ENCODE results near the gene LTBP2. TPM values are rescaled to one million over a fixed set of nuclear protein-coding genes. Genes with fewer than 3 reads are reported as not detected.

The LTBP2 gene
- total and polyA plus RNA-seq, 7 donors: 2.4 to 51.4 (median 11.8) TPM

GRCh38 chr14:74517731-74518130, 94.3 kb downstream of the LTBP2 start:
- peaks cover 0 to 2% (median 0%) of the 10 kb centered on the region in 3 donors for H3K27me3 ChIP-seq (ENCODE audit: insufficient read depth in 3 of 3, low read length in 2 of 3)
- no peak overlapping the region for H3K4me3 ChIP-seq
- H3K4me1 ChIP-seq: no peaks in the 10 kb centered on the region
- no peak for TF ChIP-seq CTCF (IDR thresholded peaks at IDR 0.05)
- H3K27ac ChIP-seq: no peak overlapping the region
- WGBS, 3 donors: 83 to 90% (median 87%) methylated on average over 4 of the region's 4 CpGs
- H3K9me3 ChIP-seq: no peaks in the 10 kb centered on the region
- no peaks in the 10 kb centered on the region for H3K36me3 ChIP-seq (ENCODE audit: insufficient read depth in 1 of 2, low read depth in 1 of 2)
- intact Hi-C loops (cut with DNase I): no loop called here
- DNase-seq (peak in 1 of 2 donors; percentile 53), ATAC-seq (no peak)

GRCh38 chr14:74516451-74517160, 95.4 kb downstream of the LTBP2 start:
- intact Hi-C loops (cut with DNase I): no loop called here
- Histone ChIP-seq H3K27ac (no peak overlapping the region), H3K9me3 (no peaks in the 10 kb centered on the region), H3K27me3 (ENCODE audit: insufficient read depth in 3 of 3, low read length in 2 of 3) (peaks cover 0 to 4% (median 0%) of the 10 kb centered on the region in 3 donors), H3K4me1 (no peaks in the 10 kb centered on the region), H3K36me3 (ENCODE audit: insufficient read depth in 1 of 2, low read depth in 1 of 2) (no peaks in the 10 kb centered on the region), H3K4me3 (no peak overlapping the region)
- TF ChIP-seq CTCF (IDR thresholded peaks at IDR 0.05): no peak
- peak in 1 of 2 donors; percentile 44 for DNase-seq
- ATAC-seq: no peak
- 95 to 96% (median 96%) methylated on average over 11 to 12 of the region's 12 CpGs for WGBS, 3 donors

GRCh38 chr14:74515891-74516412, 96.1 kb downstream of the LTBP2 start:
- DNase-seq (peak in 1 of 2 donors; percentile 34), ATAC-seq (no peak)
- no peaks in the 10 kb centered on the region for H3K4me1 ChIP-seq
- H3K27ac ChIP-seq: no peak overlapping the region
- peaks cover 0 to 4% (median 0%) of the 10 kb centered on the region in 3 donors for H3K27me3 ChIP-seq (ENCODE audit: insufficient read depth in 3 of 3, low read length in 2 of 3)
- H3K36me3 ChIP-seq (ENCODE audit: insufficient read depth in 1 of 2, low read depth in 1 of 2): no peaks in the 10 kb centered on the region
- H3K4me3 ChIP-seq: no peak overlapping the region
- H3K9me3 ChIP-seq: no peaks in the 10 kb centered on the region
- 90 to 94% (median 93%) methylated on average over 8 of the region's 8 CpGs for WGBS, 3 donors
- TF ChIP-seq CTCF (IDR thresholded peaks at IDR 0.05): no peak
- intact Hi-C loops (cut with DNase I): no loop called here

- no peaks in the 10 kb centered on the region for H3K36me3 ChIP-seq (ENCODE audit: insufficient read depth in 1 of 2, low read depth in 1 of 2)
These were observed 97.5 kb downstream of the LTBP2 start for GRCh38 chr14:74514471-74514941.

More at GRCh38 chr14:74514471-74514941, 97.5 kb downstream of the LTBP2 start:
- peak; percentile 48 to 70 for DNase-seq
- intact Hi-C loops (cut with DNase I): no loop called here
- ATAC-seq: peak in 3 of 4 donors; percentile 36 to 43 (median 42)
- H3K27me3 ChIP-seq (ENCODE audit: insufficient read depth in 3 of 3, low read length in 2 of 3): peaks cover 0 to 4% (median 0%) of the 10 kb centered on the region in 3 donors
- 20 to 55% (median 40%) methylated on average over 13 of the region's 13 CpGs for WGBS, 3 donors
- no peak overlapping the region for H3K27ac ChIP-seq
- H3K9me3 ChIP-seq: no peaks in the 10 kb centered on the region
- TF ChIP-seq CTCF (IDR thresholded peaks at IDR 0.05): no peak
- H3K4me3 ChIP-seq: no peak overlapping the region
- no peaks in the 10 kb centered on the region for H3K4me1 ChIP-seq
